Measurements from ENCODE around the gene AOPEP.
"Not testable (repeated sequence)": the region's sequence is repeated elsewhere in the genome, so short reads cannot be mapped to it uniquely, and the experiment has no call there.

Gene AOPEP

DNA sequence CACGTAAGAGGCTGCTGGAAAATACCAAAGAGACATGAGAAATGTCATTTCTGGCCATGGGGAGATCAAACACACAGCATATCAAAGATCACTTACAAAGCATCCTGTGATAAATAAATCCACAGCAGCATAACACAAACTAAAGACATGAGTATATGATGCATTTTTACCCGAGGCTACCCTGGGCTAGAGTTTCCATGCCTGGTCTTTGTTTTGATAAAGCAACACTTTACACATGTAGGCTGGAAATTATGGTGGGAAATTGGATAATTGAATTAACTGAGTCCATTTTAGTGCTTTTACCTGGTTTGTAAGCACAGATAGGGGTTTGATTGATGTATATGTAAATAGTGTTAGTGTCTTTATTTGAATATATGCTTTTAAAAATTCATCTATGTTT, 288.4 kb downstream of the AOPEP start:
- H3K36me3 ChIP-seq = peaks cover 34 to 40% (median 39%) of the 10 kb centered on the region in 3 donors
- H3K27ac ChIP-seq = peak overlapping the region; percentile 96 to 99
- H3K27me3 ChIP-seq = no peaks in the 10 kb centered on the region
- H3K4me1 ChIP-seq = peaks cover 0 to 100% (median 55%) of the 10 kb centered on the region in 4 donors
- DNase-seq = no peak
- intact Hi-C loops (cut with DNase I; ENCODE audit: low total_unique reads) = no loop called here
- no peaks in the 10 kb centered on the region for H3K9me3 ChIP-seq
- TF ChIP-seq, protein P1, sequence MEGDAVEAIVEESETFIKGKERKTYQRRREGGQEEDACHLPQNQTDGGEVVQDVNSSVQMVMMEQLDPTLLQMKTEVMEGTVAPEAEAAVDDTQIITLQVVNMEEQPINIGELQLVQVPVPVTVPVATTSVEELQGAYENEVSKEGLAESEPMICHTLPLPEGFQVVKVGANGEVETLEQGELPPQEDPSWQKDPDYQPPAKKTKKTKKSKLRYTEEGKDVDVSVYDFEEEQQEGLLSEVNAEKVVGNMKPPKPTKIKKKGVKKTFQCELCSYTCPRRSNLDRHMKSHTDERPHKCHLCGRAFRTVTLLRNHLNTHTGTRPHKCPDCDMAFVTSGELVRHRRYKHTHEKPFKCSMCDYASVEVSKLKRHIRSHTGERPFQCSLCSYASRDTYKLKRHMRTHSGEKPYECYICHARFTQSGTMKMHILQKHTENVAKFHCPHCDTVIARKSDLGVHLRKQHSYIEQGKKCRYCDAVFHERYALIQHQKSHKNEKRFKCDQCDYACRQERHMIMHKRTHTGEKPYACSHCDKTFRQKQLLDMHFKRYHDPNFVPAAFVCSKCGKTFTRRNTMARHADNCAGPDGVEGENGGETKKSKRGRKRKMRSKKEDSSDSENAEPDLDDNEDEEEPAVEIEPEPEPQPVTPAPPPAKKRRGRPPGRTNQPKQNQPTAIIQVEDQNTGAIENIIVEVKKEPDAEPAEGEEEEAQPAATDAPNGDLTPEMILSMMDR (IDR thresholded peaks at IDR 0.05) = no peak
- no peak overlapping the region for H3K4me3 ChIP-seq

DNA sequence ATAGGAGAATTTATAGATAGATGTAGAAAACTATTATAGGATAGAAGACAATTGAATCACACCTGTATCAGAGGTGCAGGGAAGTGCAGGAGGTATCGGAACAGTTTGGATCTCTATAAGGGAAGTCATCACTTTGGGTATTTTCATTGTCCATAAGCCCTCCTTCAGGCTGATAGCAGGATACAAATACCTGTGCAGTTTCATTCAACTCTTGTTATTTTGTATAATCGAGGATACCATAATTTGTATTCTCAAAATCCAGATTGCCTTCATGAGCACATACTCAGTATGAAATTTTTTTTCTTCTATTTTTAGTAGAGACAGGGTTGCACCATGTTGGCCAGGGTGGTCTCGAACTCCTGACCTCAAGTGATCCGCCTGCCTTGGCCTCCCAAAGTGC, 289.1 kb downstream of the AOPEP start:
- H3K27me3 ChIP-seq = no peaks in the 10 kb centered on the region
- no peak for DNase-seq
- H3K36me3 ChIP-seq = peaks cover 40 to 46% (median 46%) of the 10 kb centered on the region in 3 donors
- H3K4me3 ChIP-seq = no peak overlapping the region
- peaks cover 0 to 100% (median 57%) of the 10 kb centered on the region in 4 donors for H3K4me1 ChIP-seq
- H3K9me3 ChIP-seq = no peaks in the 10 kb centered on the region
- TF ChIP-seq, protein P1 (IDR thresholded peaks at IDR 0.05) = no peak
- intact Hi-C loops (cut with DNase I; ENCODE audit: low total_unique reads) = no loop called here
- peak overlapping the region; percentile 70 to 99 for H3K27ac ChIP-seq

- DNase-seq = no peak
- Histone ChIP-seq H3K4me1 (peaks cover 0 to 100% (median 63%) of the 10 kb centered on the region in 4 donors), H3K27me3 (no peaks in the 10 kb centered on the region), H3K27ac (peak overlapping the region; percentile 70 to 99), H3K4me3 (no peak overlapping the region), H3K9me3 (no peaks in the 10 kb centered on the region), H3K36me3 (peaks cover 55 to 58% (median 57%) of the 10 kb centered on the region in 3 donors)
- intact Hi-C loops (cut with DNase I; ENCODE audit: low total_unique reads) = no loop called here
- TF ChIP-seq, protein P1 (IDR thresholded peaks at IDR 0.05) = no peak
These were observed 290.6 kb downstream of the AOPEP start for GRCh38 chr9:95017062-95017461.

DNA sequence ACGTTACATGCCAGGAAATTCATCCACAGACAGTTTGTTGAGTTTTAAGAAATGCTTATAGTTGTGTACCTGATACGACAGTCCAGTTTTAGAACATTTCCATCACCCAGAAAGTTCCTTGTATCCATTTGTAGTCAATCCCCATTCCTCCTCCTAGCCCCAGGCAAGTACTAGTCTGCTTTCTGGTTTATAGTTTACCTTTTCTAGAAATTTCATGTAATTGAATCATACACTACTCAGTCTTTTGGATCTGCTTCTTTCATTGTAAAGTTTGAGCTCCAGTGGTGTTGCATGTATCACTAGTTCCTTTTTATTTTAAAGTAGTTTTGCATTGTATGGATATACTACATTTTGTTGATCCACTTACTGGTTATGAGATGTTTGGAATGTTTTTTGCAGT, 291.2 kb downstream of the AOPEP start:
- no peaks in the 10 kb centered on the region for H3K9me3 ChIP-seq
- H3K27me3 ChIP-seq = no peaks in the 10 kb centered on the region
- H3K27ac ChIP-seq = peak overlapping the region; percentile 70 to 99
- peaks cover 57 to 62% (median 61%) of the 10 kb centered on the region in 3 donors for H3K36me3 ChIP-seq
- no peak overlapping the region for H3K4me3 ChIP-seq
- peaks cover 0 to 100% (median 64%) of the 10 kb centered on the region in 4 donors for H3K4me1 ChIP-seq
- TF ChIP-seq, protein P1 (IDR thresholded peaks at IDR 0.05) = no peak
- intact Hi-C loops (cut with DNase I; ENCODE audit: low total_unique reads) = no loop called here
- DNase-seq = no peak

GRCh38 chr9:95018099-95018936, 291.8 kb downstream of the AOPEP start:
- peaks cover 0 to 100% (median 71%) of the 10 kb centered on the region in 4 donors for H3K4me1 ChIP-seq
- no peaks in the 10 kb centered on the region for H3K9me3 ChIP-seq
- no peak for DNase-seq
- H3K27ac ChIP-seq = peak overlapping the region; percentile 70 to 99
- peak overlapping the region; percentile 26 to 36 for H3K4me3 ChIP-seq
- intact Hi-C loops (cut with DNase I; ENCODE audit: low total_unique reads) = no loop called here
- peaks cover 57 to 62% (median 61%) of the 10 kb centered on the region in 3 donors for H3K36me3 ChIP-seq
- TF ChIP-seq, protein P1 (IDR thresholded peaks at IDR 0.05) = no peak
- H3K27me3 ChIP-seq = no peaks in the 10 kb centered on the region

DNA sequence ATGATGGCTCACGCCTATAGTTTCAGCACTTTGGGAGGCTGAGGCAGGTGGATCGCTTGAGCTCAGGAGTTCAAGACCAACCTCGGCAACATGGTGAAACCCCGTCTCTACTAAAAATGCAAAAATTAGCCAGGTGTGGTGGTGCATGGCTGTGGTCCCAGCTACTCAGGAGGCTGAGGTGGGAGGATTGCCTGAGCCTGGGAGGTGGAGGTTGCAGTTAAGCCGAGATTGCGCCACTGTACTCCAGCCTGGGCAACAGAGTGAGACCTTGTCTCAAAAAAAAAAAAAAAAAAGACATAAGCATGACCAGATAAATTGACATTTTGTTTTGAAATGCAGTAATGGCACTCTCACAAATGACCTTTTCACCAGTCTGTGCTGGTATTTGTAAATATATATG, 294.1 kb downstream of the AOPEP start:
- H3K9me3 ChIP-seq; H3K4me3 ChIP-seq; H3K27me3 ChIP-seq; DNase-seq; intact Hi-C loops (cut with DNase I; ENCODE audit: low total_unique reads): not testable (repeated sequence)
- Histone ChIP-seq H3K4me1 (peaks cover 0 to 100% (median 77%) of the 10 kb centered on the region in 4 donors), H3K27ac (peak overlapping the region; percentile 70 to 99), H3K36me3 (peaks cover 41 to 52% (median 44%) of the 10 kb centered on the region in 3 donors)

Data from tibial artery (tissue), 4 donors.